Activated CD4-positive, alpha-beta memory T cell treated with anti-CD3 and anti-CD28 coated beads, Interleukin-2, amount 10 ng/mL, durations not matched to agents 7 days and 5 days (primary cell): ENCODE results near the gene RHBG. TPM values are rescaled to one million over a fixed set of nuclear protein-coding genes. Genes with fewer than 3 reads are reported as not detected.

ENCODE experiments used
- CTCF ChIA-PET: fragments of 350-600 bp; sonication (Branson Sonifier 250); formaldehyde crosslinking; loops from one replicate; lab custom pipeline; 2021; ENCODE audit warnings: antibody characterized with exemption, inconsistent platforms; lab: Charles Lee
- POLR2A ChIA-PET: fragments of 350-600 bp; sonication (Branson Sonifier 250); formaldehyde crosslinking; loops from one replicate; lab custom pipeline; 2021; ENCODE audit warnings: antibody characterized with exemption; lab: Charles Lee
- DNase-seq: peaks from one replicate; pipeline ENCODE4 v3.0.0-alpha.2; 2020
- H3K27ac Mint-ChIP-seq: one replicate; pipeline ENCODE4 v1.8.0; 2021; ENCODE audit warnings: mild to moderate bottlenecking, mixed read lengths
- H3K27me3 Mint-ChIP-seq: one replicate; pipeline ENCODE4 v1.8.0; 2021; ENCODE audit warnings: mixed read lengths
- H3K36me3 Mint-ChIP-seq: one replicate; pipeline ENCODE4 v1.8.0; 2021; ENCODE audit warnings: low read depth, mixed read lengths
- H3K4me1 Mint-ChIP-seq: one replicate; pipeline ENCODE4 v1.8.0; 2021; ENCODE audit warnings: mixed read lengths
- H3K4me3 Mint-ChIP-seq: one replicate; pipeline ENCODE4 v1.8.0; 2021; ENCODE audit warnings: mild to moderate bottlenecking, mixed read lengths
- H3K9me3 Mint-ChIP-seq: one replicate; pipeline ENCODE4 v1.8.0; 2021; ENCODE audit warnings: mixed read lengths
- total RNA-seq, 2 experiments: library from RNA; stranded (reverse); gene quantifications; one replicate each; pipeline ENCODE4 v1.2.3, GENCODE V29; 2021

RHBG gene
- total RNA-seq, 2 experiments from 2014 or later = not detected

DNA sequence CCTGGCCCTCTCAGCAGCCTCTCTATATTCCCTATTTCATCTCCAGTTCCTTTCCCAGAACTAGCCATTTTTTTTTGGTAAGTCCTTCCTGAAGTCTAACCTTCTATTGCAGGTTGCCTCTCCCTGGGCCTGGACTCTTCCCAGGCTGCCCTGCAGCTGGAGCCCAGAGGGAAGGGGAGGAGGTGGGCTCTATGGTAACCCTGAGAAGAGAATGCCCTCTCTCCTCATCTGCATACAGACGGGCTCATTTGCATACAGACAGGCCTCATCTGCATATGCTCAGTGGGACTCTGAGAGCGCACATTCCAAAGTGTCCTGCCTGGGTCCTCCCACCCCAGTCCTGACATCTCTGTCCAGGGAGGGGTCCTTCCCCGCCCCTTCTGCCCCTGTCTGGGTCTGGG, 32.7 kb downstream of the RHBG start:
- DNase-seq = no peak
- ChIA-PET CTCF (interaction anchor here (0.7 kb wide), 1 partner anchor 16 kb away, joined by 3 read pairs; no protein-coding TSS in a partner anchor), POLR2A (interaction anchor here (0.7 kb wide), 1 partner anchor 18 kb away, joined by 3 read pairs; no protein-coding TSS in a partner anchor)
- Mint-ChIP-seq H3K27me3 (peaks cover 20% of the 10 kb centered on the region), H3K4me1 (no peaks in the 10 kb centered on the region), H3K9me3 (no peaks in the 10 kb centered on the region), H3K36me3 (no peaks in the 10 kb centered on the region), H3K27ac (no peak overlapping the region), H3K4me3 (no peak overlapping the region)

DNA sequence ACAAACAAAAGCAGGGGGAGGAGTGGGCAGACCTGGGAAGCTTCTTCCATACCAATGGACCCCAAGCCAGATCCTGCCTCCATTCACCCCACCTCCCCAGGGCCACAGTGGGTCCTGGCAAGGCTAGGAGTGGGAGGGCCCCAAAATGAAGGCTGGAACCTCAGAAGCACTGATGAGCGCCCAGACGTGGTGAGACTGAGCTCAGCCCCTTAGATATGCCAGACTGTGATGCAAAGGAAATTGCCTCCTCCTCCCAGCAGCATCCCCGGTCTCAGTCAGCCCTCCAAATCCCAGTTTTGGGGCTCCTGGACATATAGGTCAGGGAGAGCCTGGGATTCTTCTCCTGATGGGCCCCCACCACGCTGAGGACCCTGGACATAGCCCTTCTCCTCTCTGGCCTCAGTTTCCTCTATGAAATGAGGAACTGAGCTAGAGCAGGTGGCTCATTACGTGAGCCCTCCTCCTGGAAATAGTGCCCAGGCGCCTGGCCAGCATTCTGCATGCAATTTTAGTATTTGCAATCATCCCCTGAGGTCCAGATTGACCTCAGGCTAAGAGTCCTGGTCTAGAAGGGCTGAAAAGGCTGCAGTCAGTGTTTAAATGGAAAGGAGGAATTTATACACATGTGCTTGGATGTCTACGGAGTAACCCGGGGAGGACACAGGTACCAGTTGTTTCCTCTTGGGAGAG, 33.5 kb downstream of the RHBG start:
- peaks cover 24% of the 10 kb centered on the region for H3K27me3 Mint-ChIP-seq
- no peaks in the 10 kb centered on the region for H3K36me3 Mint-ChIP-seq
- POLR2A ChIA-PET = no interaction called here
- no peak overlapping the region for H3K4me3 Mint-ChIP-seq
- no peaks in the 10 kb centered on the region for H3K4me1 Mint-ChIP-seq
- CTCF ChIA-PET = interaction anchor here (1.2 kb wide), 1 partner anchor 17 kb away, joined by 4 read pairs; no protein-coding TSS in a partner anchor
- no peak for DNase-seq
- no peak overlapping the region for H3K27ac Mint-ChIP-seq
- H3K9me3 Mint-ChIP-seq = no peaks in the 10 kb centered on the region

DNA sequence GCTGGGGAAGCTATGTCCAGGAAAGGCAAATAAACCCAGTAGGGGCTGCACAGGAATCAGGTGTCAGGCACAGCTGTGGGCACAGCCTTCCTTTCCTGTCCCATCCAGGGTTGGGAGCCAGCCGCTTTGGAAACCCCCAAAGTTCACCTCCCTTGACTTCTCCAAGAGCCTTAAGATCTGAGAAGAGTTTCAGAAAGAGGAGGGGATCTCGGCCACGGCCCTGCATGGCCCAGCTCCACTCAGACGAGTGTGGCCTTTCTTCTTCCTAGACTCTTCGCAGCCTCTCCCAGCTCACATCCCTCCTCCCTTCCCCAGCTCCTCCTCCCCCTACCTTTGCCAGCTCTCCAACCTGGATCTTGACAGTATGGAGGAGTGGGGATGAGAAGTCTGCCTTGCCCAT, 36.7 kb downstream of the RHBG start:
- Mint-ChIP-seq H3K36me3 (no peaks in the 10 kb centered on the region), H3K4me1 (no peaks in the 10 kb centered on the region), H3K27me3 (peaks cover 28% of the 10 kb centered on the region), H3K9me3 (no peaks in the 10 kb centered on the region), H3K4me3 (no peak overlapping the region), H3K27ac (no peak overlapping the region)
- ChIA-PET CTCF (interaction anchor here (1.4 to 3.7 kb wide), 2 partner anchors 9 to 20 kb away, joined by 3 to 14 read pairs; no protein-coding TSS in a partner anchor), POLR2A (no interaction called here)
- no peak for DNase-seq

DNA sequence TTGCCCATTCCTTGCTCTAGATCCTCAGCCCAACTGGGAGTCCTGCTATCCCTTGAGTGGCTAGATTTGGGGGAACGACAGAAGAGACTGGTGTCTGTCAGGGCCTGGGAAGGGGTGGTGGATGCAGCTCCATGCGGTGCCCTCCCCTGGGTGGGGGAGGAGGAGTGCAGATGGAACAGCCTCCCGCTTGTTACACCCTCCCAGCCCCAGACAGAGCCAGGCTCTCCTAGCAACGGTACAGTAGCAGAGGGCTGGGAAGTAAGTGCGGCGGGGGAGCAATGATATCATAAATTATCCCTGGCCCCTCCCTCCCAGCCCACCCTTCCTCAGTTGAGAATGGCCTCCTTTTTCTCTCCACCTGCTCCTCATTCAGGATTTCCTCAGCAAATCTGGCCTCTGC, 37.2 kb downstream of the RHBG start:
- CTCF ChIA-PET = interaction anchor here (1.0 to 3.7 kb wide), 3 partner anchors 8 to 320 kb away, joined by 3 to 14 read pairs (median 3); no protein-coding TSS in a partner anchor
- POLR2A ChIA-PET = no interaction called here
- H3K4me3 Mint-ChIP-seq = no peak overlapping the region
- no peaks in the 10 kb centered on the region for H3K9me3 Mint-ChIP-seq
- H3K4me1 Mint-ChIP-seq = no peaks in the 10 kb centered on the region
- no peaks in the 10 kb centered on the region for H3K36me3 Mint-ChIP-seq
- no peak overlapping the region for H3K27ac Mint-ChIP-seq
- peaks cover 32% of the 10 kb centered on the region for H3K27me3 Mint-ChIP-seq
- no peak for DNase-seq

GRCh38 chr1:156407344-156407743, 38.3 kb downstream of the RHBG start:
- H3K4me1 Mint-ChIP-seq = no peaks in the 10 kb centered on the region
- ChIA-PET POLR2A (no interaction called here), CTCF (interaction anchor here (1.0 to 3.7 kb wide), 2 partner anchors 22 to 319 kb away, joined by 3 to 14 read pairs; no protein-coding TSS in a partner anchor)
- no peak for DNase-seq
- H3K36me3 Mint-ChIP-seq = no peaks in the 10 kb centered on the region
- H3K4me3 Mint-ChIP-seq = no peak overlapping the region
- no peak overlapping the region for H3K27ac Mint-ChIP-seq
- H3K27me3 Mint-ChIP-seq = peaks cover 36% of the 10 kb centered on the region
- no peaks in the 10 kb centered on the region for H3K9me3 Mint-ChIP-seq

DNA sequence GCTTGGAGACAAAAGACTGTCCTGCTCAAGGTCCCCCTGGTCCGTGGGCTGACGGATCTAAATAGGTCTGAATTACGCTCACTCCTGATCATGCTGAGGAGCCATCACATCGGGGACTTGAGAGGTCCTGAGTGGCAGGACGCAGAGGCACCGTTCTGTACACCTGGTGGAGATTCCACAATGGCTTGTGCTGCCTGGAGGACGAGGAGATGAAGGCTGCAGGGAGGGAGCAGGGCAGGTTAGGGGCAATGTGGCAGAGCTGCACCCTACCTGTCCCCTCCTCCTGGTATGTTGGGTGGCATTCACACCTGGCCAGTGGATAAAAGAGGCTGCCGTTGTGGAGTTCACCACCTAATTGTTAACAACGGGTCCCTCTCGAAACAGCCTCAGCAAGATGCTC, 38.7 kb downstream of the RHBG start:
- no peak for DNase-seq
- Mint-ChIP-seq H3K27me3 (peaks cover 36% of the 10 kb centered on the region), H3K4me3 (no peak overlapping the region), H3K36me3 (no peaks in the 10 kb centered on the region), H3K27ac (no peak overlapping the region), H3K4me1 (no peaks in the 10 kb centered on the region), H3K9me3 (no peaks in the 10 kb centered on the region)
- ChIA-PET CTCF (interaction anchor here (3.7 kb wide), 1 partner anchor 22 kb away, joined by 14 read pairs; no protein-coding TSS in a partner anchor), POLR2A (no interaction called here)

DNA sequence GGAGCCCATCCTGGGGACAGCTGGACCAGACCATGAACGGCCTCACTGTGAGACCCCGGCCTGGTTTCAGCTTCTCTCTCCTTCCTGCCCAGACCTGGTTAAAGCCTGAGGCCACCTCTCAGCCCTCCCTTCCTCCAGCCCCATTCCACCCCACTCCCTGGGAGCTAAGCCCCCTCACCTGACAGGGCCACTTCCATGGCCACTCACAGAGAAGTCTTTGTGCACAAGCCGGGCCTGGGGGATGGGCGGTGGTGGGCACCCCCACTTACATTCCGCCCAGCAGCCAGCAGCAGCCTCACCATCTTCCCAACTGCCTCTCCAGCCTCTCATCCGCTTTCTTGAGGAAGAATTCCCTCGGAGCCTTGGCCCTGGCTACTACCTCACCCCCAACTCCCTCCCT, 40.4 kb downstream of the RHBG start:
- ChIA-PET CTCF (interaction anchor here (1.5 kb wide), 1 partner anchor 24 kb away, joined by 6 read pairs; no protein-coding TSS in a partner anchor), POLR2A (no interaction called here)
- DNase-seq = no peak
- Mint-ChIP-seq H3K4me1 (no peaks in the 10 kb centered on the region), H3K36me3 (no peaks in the 10 kb centered on the region), H3K4me3 (no peak overlapping the region), H3K27ac (no peak overlapping the region), H3K9me3 (no peaks in the 10 kb centered on the region), H3K27me3 (peaks cover 36% of the 10 kb centered on the region)

GRCh38 chr1:156410238-156410637, 41.2 kb downstream of the RHBG start:
- no peak overlapping the region for H3K27ac Mint-ChIP-seq
- peaks cover 39% of the 10 kb centered on the region for H3K27me3 Mint-ChIP-seq
- no peak for DNase-seq
- no peak overlapping the region for H3K4me3 Mint-ChIP-seq
- no peaks in the 10 kb centered on the region for H3K36me3 Mint-ChIP-seq
- H3K9me3 Mint-ChIP-seq = no peaks in the 10 kb centered on the region
- ChIA-PET CTCF (interaction anchor here (1.4 to 1.5 kb wide), 2 partner anchors 24 to 36 kb away, joined by 3 to 4 read pairs; no protein-coding TSS in a partner anchor), POLR2A (interaction anchor here (1.7 kb wide), 1 partner anchor 9 kb away, joined by 4 read pairs; no protein-coding TSS in a partner anchor)
- H3K4me1 Mint-ChIP-seq = no peaks in the 10 kb centered on the region

GRCh38 chr1:156410740-156411139, 41.7 kb downstream of the RHBG start:
- ChIA-PET POLR2A (interaction anchor here (1.7 kb wide), 1 partner anchor 9 kb away, joined by 4 read pairs; no protein-coding TSS in a partner anchor), CTCF (interaction anchor here (1.4 to 1.5 kb wide), 2 partner anchors 25 to 35 kb away, joined by 3 to 4 read pairs; no protein-coding TSS in a partner anchor)
- DNase-seq = no peak
- H3K4me1 Mint-ChIP-seq = no peaks in the 10 kb centered on the region
- H3K27me3 Mint-ChIP-seq = peaks cover 41% of the 10 kb centered on the region
- no peaks in the 10 kb centered on the region for H3K36me3 Mint-ChIP-seq
- no peak overlapping the region for H3K4me3 Mint-ChIP-seq
- H3K27ac Mint-ChIP-seq = no peak overlapping the region
- H3K9me3 Mint-ChIP-seq = no peaks in the 10 kb centered on the region

DNA sequence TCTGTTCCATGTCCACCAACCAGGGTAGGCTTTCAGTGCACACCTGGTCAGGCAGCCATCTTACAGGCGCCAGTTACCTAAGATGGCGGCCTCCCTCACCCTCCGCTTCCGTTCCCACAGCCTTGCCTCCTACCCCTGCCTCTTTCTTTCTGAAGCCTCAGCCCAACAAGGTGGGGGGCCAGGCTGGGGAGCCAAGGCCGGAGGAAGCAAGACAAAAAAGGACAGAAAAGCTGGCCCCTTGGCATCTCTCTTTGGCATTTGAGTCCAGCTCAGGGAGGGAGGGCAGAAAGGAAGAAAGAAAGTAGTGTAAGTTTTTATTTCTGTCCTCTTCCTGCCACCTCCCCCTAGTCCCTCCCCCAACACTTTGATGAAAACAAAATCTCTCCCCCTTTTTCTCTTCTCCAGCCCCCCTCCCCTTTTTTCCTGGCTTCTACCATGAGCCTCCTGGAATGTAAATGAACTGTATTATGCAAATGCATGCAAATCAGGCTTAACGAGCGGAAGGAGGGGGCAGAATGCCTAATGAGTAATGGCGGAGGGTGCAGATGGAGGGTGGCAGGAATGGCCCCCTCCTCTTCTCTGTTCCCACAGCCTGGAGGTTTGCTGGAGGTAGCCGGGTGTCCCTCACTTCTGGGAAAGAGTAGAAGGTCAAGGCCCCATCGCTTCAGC, 43.8 kb downstream of the RHBG start:
- Mint-ChIP-seq H3K4me1 (no peaks in the 10 kb centered on the region), H3K9me3 (no peaks in the 10 kb centered on the region), H3K27me3 (peaks cover 46% of the 10 kb centered on the region), H3K36me3 (no peaks in the 10 kb centered on the region), H3K27ac (no peak overlapping the region), H3K4me3 (no peak overlapping the region)
- ChIA-PET POLR2A (no interaction called here), CTCF (interaction anchor here (0.6 kb wide), 1 partner anchor 137 kb away, joined by 3 read pairs; no protein-coding TSS in a partner anchor)
- no peak for DNase-seq

GRCh38 chr1:156413391-156414246, 44.6 kb downstream of the RHBG start:
- Mint-ChIP-seq H3K36me3 (no peaks in the 10 kb centered on the region), H3K4me3 (no peak overlapping the region), H3K27me3 (peaks cover 51% of the 10 kb centered on the region), H3K4me1 (no peaks in the 10 kb centered on the region), H3K27ac (no peak overlapping the region), H3K9me3 (no peaks in the 10 kb centered on the region)
- ChIA-PET POLR2A (no interaction called here), CTCF (interaction anchor here (0.9 to 3.5 kb wide), 2 partner anchors 28 to 33 kb away, joined by 3 to 13 read pairs; no protein-coding TSS in a partner anchor)
- no peak for DNase-seq

DNA sequence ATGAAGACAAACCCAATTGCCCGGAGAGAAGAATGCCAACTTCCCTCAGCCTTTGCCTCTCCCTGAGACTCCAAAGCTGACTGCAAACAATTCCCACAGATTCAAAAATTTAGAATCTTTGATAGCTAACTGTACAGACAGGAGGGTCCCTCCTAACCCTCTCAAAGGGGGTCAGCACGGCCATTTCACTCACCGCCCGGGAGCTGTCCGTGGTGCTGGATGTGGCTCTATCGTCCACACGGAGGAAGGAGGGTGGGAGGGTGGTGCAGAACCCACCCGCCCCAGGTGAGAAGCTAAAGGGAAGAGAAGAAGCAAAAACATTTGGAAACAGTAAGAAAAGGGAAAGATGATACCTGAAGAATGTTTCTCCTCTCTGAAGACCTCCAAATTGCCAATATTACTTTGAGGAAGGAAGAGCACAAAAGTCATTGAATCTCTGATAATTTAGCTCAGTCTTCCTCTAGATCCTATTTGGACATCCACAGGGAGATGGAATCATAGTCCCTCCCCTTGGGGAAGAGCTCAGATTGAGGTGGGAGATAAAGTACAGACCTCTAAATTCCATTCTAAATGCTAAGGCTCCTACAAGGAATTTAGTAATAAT, 45.6 kb downstream of the RHBG start:
- Mint-ChIP-seq H3K27ac (no peak overlapping the region), H3K36me3 (no peaks in the 10 kb centered on the region), H3K4me3 (no peak overlapping the region), H3K27me3 (peaks cover 60% of the 10 kb centered on the region), H3K4me1 (peaks cover under 1% of the 10 kb centered on the region), H3K9me3 (no peaks in the 10 kb centered on the region)
- ChIA-PET CTCF (interaction anchor here (0.9 to 3.5 kb wide), 3 partner anchors 9 to 32 kb away, joined by 3 to 13 read pairs (median 3); no protein-coding TSS in a partner anchor), POLR2A (interaction anchor here (2.1 kb wide), 1 partner anchor 18 kb away, joined by 5 read pairs; no protein-coding TSS in a partner anchor)
- DNase-seq = peak; percentile 27
